HL-60 (cell line): Measurements from ENCODE around the gene EIF2S1.

Source experiments
- GABPA ChIP-seq: IDR thresholded peaks from 2 replicates; pipeline ENCODE4 v1.6.1; 2012; ENCODE audit warnings: low read depth
- POLR2AphosphoS5 ChIP-seq: IDR thresholded peaks from 2 replicates; pipeline ENCODE4 v1.6.1; 2012; ENCODE audit warnings: low read depth
- SPI1 ChIP-seq: IDR thresholded peaks from 2 replicates; pipeline ENCODE4 v1.6.1; 2012; ENCODE audit warnings: low read depth, mild to moderate bottlenecking, borderline replicate concordance
- TF ChIP-seq, protein P1 (sequence below): IDR thresholded peaks from one replicate; pipeline ENCODE4 v1.5.1; 2011; ENCODE audit warnings: low read length, control low read depth, inconsistent platforms; ENCODE audit not compliant: insufficient read depth
- TF ChIP-seq, protein P2 (sequence below): IDR thresholded peaks from 2 replicates; pipeline ENCODE4 v1.6.1; 2012; ENCODE audit warnings: low read depth; ENCODE audit not compliant: insufficient replicate concordance

DNA sequence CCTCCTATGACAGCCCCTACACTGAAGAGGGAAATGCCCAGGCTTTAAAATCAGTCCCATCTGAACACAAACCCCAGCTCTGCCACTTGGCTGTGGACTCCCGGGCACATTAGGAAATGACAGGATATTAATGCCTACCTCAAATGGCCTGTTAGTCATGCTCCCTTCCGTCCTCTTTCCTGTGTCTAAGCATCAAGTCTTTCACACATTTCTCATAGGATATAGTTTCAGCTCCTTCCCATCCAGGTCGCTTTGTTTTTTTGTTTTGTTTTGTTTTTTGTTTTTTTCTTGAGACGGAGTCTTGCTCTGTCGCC lies 35.7 kb downstream of the EIF2S1 start:
- TF ChIP-seq, protein P1, sequence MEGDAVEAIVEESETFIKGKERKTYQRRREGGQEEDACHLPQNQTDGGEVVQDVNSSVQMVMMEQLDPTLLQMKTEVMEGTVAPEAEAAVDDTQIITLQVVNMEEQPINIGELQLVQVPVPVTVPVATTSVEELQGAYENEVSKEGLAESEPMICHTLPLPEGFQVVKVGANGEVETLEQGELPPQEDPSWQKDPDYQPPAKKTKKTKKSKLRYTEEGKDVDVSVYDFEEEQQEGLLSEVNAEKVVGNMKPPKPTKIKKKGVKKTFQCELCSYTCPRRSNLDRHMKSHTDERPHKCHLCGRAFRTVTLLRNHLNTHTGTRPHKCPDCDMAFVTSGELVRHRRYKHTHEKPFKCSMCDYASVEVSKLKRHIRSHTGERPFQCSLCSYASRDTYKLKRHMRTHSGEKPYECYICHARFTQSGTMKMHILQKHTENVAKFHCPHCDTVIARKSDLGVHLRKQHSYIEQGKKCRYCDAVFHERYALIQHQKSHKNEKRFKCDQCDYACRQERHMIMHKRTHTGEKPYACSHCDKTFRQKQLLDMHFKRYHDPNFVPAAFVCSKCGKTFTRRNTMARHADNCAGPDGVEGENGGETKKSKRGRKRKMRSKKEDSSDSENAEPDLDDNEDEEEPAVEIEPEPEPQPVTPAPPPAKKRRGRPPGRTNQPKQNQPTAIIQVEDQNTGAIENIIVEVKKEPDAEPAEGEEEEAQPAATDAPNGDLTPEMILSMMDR, result no peak
- TF ChIP-seq, protein P2, sequence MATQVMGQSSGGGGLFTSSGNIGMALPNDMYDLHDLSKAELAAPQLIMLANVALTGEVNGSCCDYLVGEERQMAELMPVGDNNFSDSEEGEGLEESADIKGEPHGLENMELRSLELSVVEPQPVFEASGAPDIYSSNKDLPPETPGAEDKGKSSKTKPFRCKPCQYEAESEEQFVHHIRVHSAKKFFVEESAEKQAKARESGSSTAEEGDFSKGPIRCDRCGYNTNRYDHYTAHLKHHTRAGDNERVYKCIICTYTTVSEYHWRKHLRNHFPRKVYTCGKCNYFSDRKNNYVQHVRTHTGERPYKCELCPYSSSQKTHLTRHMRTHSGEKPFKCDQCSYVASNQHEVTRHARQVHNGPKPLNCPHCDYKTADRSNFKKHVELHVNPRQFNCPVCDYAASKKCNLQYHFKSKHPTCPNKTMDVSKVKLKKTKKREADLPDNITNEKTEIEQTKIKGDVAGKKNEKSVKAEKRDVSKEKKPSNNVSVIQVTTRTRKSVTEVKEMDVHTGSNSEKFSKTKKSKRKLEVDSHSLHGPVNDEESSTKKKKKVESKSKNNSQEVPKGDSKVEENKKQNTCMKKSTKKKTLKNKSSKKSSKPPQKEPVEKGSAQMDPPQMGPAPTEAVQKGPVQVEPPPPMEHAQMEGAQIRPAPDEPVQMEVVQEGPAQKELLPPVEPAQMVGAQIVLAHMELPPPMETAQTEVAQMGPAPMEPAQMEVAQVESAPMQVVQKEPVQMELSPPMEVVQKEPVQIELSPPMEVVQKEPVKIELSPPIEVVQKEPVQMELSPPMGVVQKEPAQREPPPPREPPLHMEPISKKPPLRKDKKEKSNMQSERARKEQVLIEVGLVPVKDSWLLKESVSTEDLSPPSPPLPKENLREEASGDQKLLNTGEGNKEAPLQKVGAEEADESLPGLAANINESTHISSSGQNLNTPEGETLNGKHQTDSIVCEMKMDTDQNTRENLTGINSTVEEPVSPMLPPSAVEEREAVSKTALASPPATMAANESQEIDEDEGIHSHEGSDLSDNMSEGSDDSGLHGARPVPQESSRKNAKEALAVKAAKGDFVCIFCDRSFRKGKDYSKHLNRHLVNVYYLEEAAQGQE, result no peak
- TF ChIP-seq POLR2AphosphoS5 (no peak), GABPA (no peak), SPI1 (no peak)
